K562 (cell line): ENCODE data around the gene LY6G6F. TPM values are rescaled to one million over a fixed set of nuclear protein-coding genes. Genes with fewer than 3 reads are reported as not detected.

Experiments used
- ATAC-seq: fragments of 200-7000 bp; cut with Tn5 transposase; 3 replicates; pipeline ENCODE4 v1.9.1; 2020; ENCODE audit warnings: moderate library complexity
- BruUV-seq: library from RNA; stranded (reverse); fragments of 400-500 nt; replicated peaks from 2 replicates; lab custom pipeline; 2021; lab: Mats Ljungman, UMichigan
- CTCF ChIA-PET: fragments of 300-600 bp; formaldehyde crosslinking; extraction: SDS; loops from one replicate; lab custom pipeline; 2021; ENCODE audit warnings: low intra/inter-chr PET ratio; lab: Yijun Ruan, JAX
- POLR2A ChIA-PET: fragments of 300-600, 350-650 bp; sonication (Branson Sonifier 250); formaldehyde crosslinking; extraction: SDS; loops from one replicate; lab custom pipeline; 2021; ENCODE audit warnings: antibody characterized with exemption, inconsistent platforms; lab: Yijun Ruan, JAX
- DNase-seq, 4 experiments: peaks; one replicate each; pipeline versions ENCODE4 v3.0.0 to v3.0.0-alpha.2; 2011 to 2018; ENCODE audit warnings: low spot score in 3 of 4, mixed read lengths in 3 of 4; ENCODE audit errors: extremely low read depth in 1 of 4
- FAIRE-seq: peaks from 2 replicates; lab custom pipeline; 2011; peaks lifted over from hg19 to GRCh38; lab: Jason Lieb, UNC
- H2AFZ ChIP-seq: 2 replicates; pipeline ENCODE4 v1.6.0; 2011; ENCODE audit warnings: low read depth, low read length, control low read depth, inconsistent platforms
- H3K27ac ChIP-seq: fragments of 200-600 bp; 3 replicates; pipeline ENCODE4 v1.8.0; 2011; ENCODE audit warnings: low read depth, mild to moderate bottlenecking, control low read depth, inconsistent platforms, low read length, moderate library complexity, mixed read lengths; ENCODE audit errors: extremely low read depth
- H3K27me3 ChIP-seq, 2 experiments: fragments of 300-600 bp in 1 of 2; 2 replicates in 1 of 2; 3 replicates in 1 of 2; pipeline versions ENCODE4 v1.6.0 to v1.8.0; 2011; ENCODE audit warnings: inconsistent platforms in 2 of 2, low read length in 2 of 2, mild to moderate bottlenecking in 1 of 2, mixed read lengths in 1 of 2, moderate library complexity in 1 of 2; ENCODE audit not compliant: control insufficient read depth in 2 of 2, insufficient read depth in 2 of 2
- H3K36me3 ChIP-seq: fragments of 300-600 bp; 3 replicates; pipeline ENCODE4 v1.8.0; 2011; ENCODE audit warnings: mild to moderate bottlenecking, low read length, inconsistent platforms; ENCODE audit not compliant: control insufficient read depth, insufficient read depth
- H3K4me1 ChIP-seq, 2 experiments: fragments of 200-600 bp in 1 of 2; replicated peaks in 1 of 2; 2 replicates in 1 of 2; 3 replicates in 1 of 2; pipeline versions ENCODE4 v1.5.1 to v1.8.0; 2011; ENCODE audit warnings: inconsistent platforms in 2 of 2, low read length in 2 of 2, mild to moderate bottlenecking in 1 of 2, mixed read lengths in 1 of 2, moderate library complexity in 1 of 2; ENCODE audit not compliant: control insufficient read depth in 2 of 2, insufficient read depth in 2 of 2
- H3K4me2 ChIP-seq: 2 replicates; pipeline ENCODE4 v1.6.1; 2011; ENCODE audit warnings: low read length, control low read depth, inconsistent platforms, mixed read lengths; ENCODE audit not compliant: insufficient read depth
- H3K4me3 ChIP-seq: fragments of 200-600 bp; sonication (generic), shearing (Covaris generic); 2 replicates; pipeline ENCODE4 v1.5.1; 2016; ENCODE audit warnings: control low read depth, inconsistent platforms
- H3K79me2 ChIP-seq: fragments of 200-600 bp; 3 replicates; pipeline ENCODE4 v1.8.0; 2011; ENCODE audit warnings: low read length, inconsistent platforms; ENCODE audit not compliant: control insufficient read depth, insufficient read depth
- H3K9ac ChIP-seq, 2 experiments: 2 replicates each; pipeline versions ENCODE4 v1.6.0 to v1.6.1; 2011; ENCODE audit warnings: low read depth in 2 of 2, low read length in 2 of 2, control low read depth in 1 of 2, inconsistent platforms in 1 of 2, mild to moderate bottlenecking in 1 of 2, mixed read lengths in 1 of 2; ENCODE audit not compliant: insufficient read depth in 1 of 2
- H3K9me1 ChIP-seq: one replicate; pipeline ENCODE4 v1.6.0; 2011; ENCODE audit warnings: inconsistent platforms, mild to moderate bottlenecking, low read length, moderate library complexity; ENCODE audit not compliant: control insufficient read depth, insufficient read depth
- H3K9me3 ChIP-seq: replicated peaks from 2 replicates; pipeline ENCODE4 v1.5.1; 2011; ENCODE audit warnings: low read depth, low read length, inconsistent platforms; ENCODE audit not compliant: control insufficient read depth, insufficient read depth
- H4K20me1 ChIP-seq: replicated peaks from 2 replicates; pipeline ENCODE4 v1.6.1; 2011; ENCODE audit warnings: low read length, inconsistent platforms, mixed read lengths; ENCODE audit not compliant: control insufficient read depth, insufficient read depth
- GTF2A2 ChIP-seq: IDR thresholded peaks from 2 replicates; pipeline ENCODE4 v1.6.1; 2016; ENCODE audit warnings: mild to moderate bottlenecking, missing genetic modification characterization, missing compliant biosample characterization
- KLF6 ChIP-seq: fragments of 250-450 bp; sonication (Bioruptor Pico); IDR thresholded peaks from 2 replicates; pipeline ENCODE4 v1.4.0; 2020; ENCODE audit warnings: mild to moderate bottlenecking, moderate library complexity, borderline replicate concordance
- NCOR1 ChIP-seq: fragments of 450-650 bp; IDR thresholded peaks from 2 replicates; pipeline ENCODE4 v1.6.1; 2016; ENCODE audit warnings: mild to moderate bottlenecking, moderate library complexity
- RBM22 ChIP-seq: fragments of 200-400 bp; formaldehyde crosslinking; IDR thresholded peaks from 2 replicates; pipeline ENCODE4 v1.6.1; 2018; ENCODE audit warnings: low read length, low read depth; ENCODE audit not compliant: poor library complexity, severe bottlenecking
- SMARCC2 ChIP-seq: fragments of 450-650 bp; IDR thresholded peaks from 2 replicates; pipeline ENCODE4 v1.6.1; 2017; ENCODE audit warnings: antibody characterized with exemption, moderate library complexity, mild to moderate bottlenecking, low read depth
- SPI1 ChIP-seq: IDR thresholded peaks from 2 replicates; pipeline ENCODE4 v1.6.1; 2011; ENCODE audit warnings: low read depth, low read length, control low read depth, borderline replicate concordance
- TEAD4 ChIP-seq, 2 experiments: sonication (generic) in 1 of 2; formaldehyde crosslinking in 1 of 2; IDR thresholded peaks; 2 replicates each; pipeline versions ENCODE4 v1.6.1 to v1.8.0; 2012 to 2022; ENCODE audit warnings: borderline replicate concordance in 1 of 2, inconsistent platforms in 1 of 2, low read length in 1 of 2, mild to moderate bottlenecking in 1 of 2, missing genetic modification reagents in 1 of 2
- THRA ChIP-seq: fragments of 450-650 bp; IDR thresholded peaks from 2 replicates; pipeline ENCODE4 v1.6.1; 2017; ENCODE audit warnings: mild to moderate bottlenecking, moderate library complexity
- ZNF224 ChIP-seq: sonication (generic); formaldehyde crosslinking; IDR thresholded peaks from 2 replicates; pipeline ENCODE4 v1.8.0; 2022; ENCODE audit warnings: mild to moderate bottlenecking, missing genetic modification reagents
- ZNF780A ChIP-seq: fragments of 250-450 bp; sonication (Bioruptor Pico); IDR thresholded peaks from 2 replicates; pipeline ENCODE4 v1.5.0; 2021; ENCODE audit warnings: mild to moderate bottlenecking
- WGBS: fragments of 100-300 bp; shearing (Covaris generic); methylation state at CpG from one replicate; pipeline ENCODE4 v1.1.6; 2016; ENCODE audit warnings: low coverage, mixed read lengths; ENCODE audit not compliant: insufficient coverage; ENCODE audit errors: missing lambda C conversion rate; 5-methylcytosine and 5-hydroxymethylcytosine counted together
- in situ Hi-C: fragments of 300-500 bp; cut with MboI; formaldehyde crosslinking; loops from 4 replicates; pipeline ENCODE4 v1.15.0; 2018; ENCODE audit warnings: inconsistent platforms, mixed read lengths
- intact Hi-C: fragments of 100-400 bp; cut with micrococcal nuclease; formaldehyde crosslinking; loops from 2 replicates; pipeline ENCODE4 v1.14.2; 2022
- polyA plus RNA-seq, 8 experiments: library from polyadenylated mRNA; depleted of rRNA in 4 of 8; stranded (reverse) in 5 of 8; unstranded in 3 of 8; fragments of >200 nt; fragmentation: Nextera tagmentation in 2 of 8; fragmentation: Illumina TruSeq in 1 of 8; extraction: Ambion mirVana in 2 of 8; extraction: Trizol in 1 of 8; gene quantifications; 2 replicates each; pipeline versions ENCODE4 v1.2.1 to v1.2.3, GENCODE V29; 2011 to 2014; ENCODE audit warnings: inconsistent platforms in 1 of 8, missing spikeins in 1 of 8
- total RNA-seq, 7 experiments: library from RNA; depleted of rRNA in 6 of 7; stranded (reverse); fragments of >200 nt in 6 of 7; fragmentation: Illumina TruSeq in 2 of 7; extraction: Trizol in 2 of 7; gene quantifications; 2 replicates each; pipeline versions ENCODE4 v1.2.1 to v1.2.3, GENCODE V29; 2011 to 2021; ENCODE audit warnings: low replicate concordance in 1 of 7
- TF ChIP-seq, protein P1 (sequence below), 3 experiments: fragments of 200-800 bp in 1 of 3; fragments of 250-450 bp in 1 of 3; fragments of 450-650 bp in 1 of 3; sonication (Bioruptor Pico) in 1 of 3; sonication (Bioruptor generic) in 1 of 3; formaldehyde crosslinking in 1 of 3; IDR thresholded peaks; 2 replicates each; pipeline versions ENCODE4 v1.6.1 to v1.8.0; 2016 to 2022; ENCODE audit warnings: mild to moderate bottlenecking in 2 of 3, missing genetic modification characterization in 2 of 3, missing compliant biosample characterization in 1 of 3, moderate library complexity in 1 of 3

LY6G6F gene
- total and polyA plus RNA-seq, 9 of the 15 experiments (the other 6 are each of a cell fraction or from before 2014, with no cell fraction given): 0.14 to 0.50 (median 0.28) TPM; not detected in 2

GRCh38 chr6:31658983-31659648, 47.5 kb upstream of the LY6G6F start (continued):
- peak; percentile 85 for TF ChIP-seq RBM22

DNA sequence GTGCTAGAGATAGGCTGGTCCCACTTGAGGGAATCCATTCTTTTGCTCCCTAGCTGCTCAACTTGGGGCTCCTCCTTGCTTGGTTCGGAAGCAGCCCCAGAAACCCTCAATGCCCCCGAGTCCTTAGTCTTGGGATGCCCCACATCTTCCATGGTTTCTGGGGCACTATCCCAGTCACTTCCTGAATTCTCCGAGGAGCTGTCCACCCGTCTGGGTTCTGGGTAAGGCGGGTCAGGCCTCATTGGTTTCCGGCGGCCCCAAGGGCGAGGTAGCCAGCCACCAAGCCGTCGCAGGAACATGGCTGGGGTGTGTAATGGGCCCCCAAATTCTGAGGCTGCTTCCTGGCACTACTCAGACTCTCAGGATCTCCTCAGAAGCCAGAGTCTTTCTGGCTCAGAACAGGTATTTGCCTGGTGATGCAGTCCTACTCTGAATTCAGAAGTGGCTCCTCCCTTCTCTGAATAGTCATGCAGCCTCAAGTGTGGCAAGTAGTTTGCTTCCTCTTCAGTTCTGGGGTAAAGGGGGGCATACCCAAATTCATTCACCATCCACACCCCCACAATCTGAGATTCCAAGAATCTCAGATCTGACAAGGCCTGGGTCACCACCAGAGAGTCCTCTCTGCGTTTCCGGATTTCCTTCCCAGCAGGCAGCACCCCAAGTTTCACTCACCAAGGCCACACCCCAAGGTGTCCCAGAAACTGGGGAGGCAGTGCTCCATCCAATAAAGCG, 46.9 kb upstream of the LY6G6F start:
- Histone ChIP-seq H3K27ac (peak overlapping the region; percentile 80), H2AFZ (peak overlapping the region; percentile 41), H3K4me3 (peak overlapping the region; percentile 52), H3K79me2 (peaks cover 82% of the 10 kb centered on the region), H3K4me1 (peaks cover 47 to 65% of the 10 kb centered on the region in 2 experiments), H3K4me2 (peak overlapping the region; percentile 98), H3K9ac (peak overlapping the region; percentile 80 to 93), H3K9me1 (no peaks in the 10 kb centered on the region), H4K20me1 (peaks cover 8% of the 10 kb centered on the region; the same call in 1 of the 2 replicates), H3K9me3 (no peaks in the 10 kb centered on the region), H3K27me3 (no peaks in the 10 kb centered on the region), H3K36me3 (peaks cover 66% of the 10 kb centered on the region)
- POLR2A ChIA-PET: interaction anchor here (0.6 to 9.8 kb wide), 40 partner anchors 7 to 1312 kb away, joined by 3 to 267 read pairs (median 4); partner anchors contain the start of genes ABHD16A, APOM, BAG6 and CLIC1
- 2% methylated on average over 13 of the region's 13 CpGs for WGBS
- peak; percentile 13 for ATAC-seq
- in situ Hi-C loops (loop anchor here (5.0 kb wide), 2 partner anchors 113 to 202 kb away; partner anchors contain the start of genes ATP6V1G2, NEU1 and NFKBIL1), intact Hi-C loops (loop anchor here (1.0 to 10.0 kb wide), 2 partner anchors 8 to 515 kb away; partner anchors contain the start of genes AGPAT1, BAG6 and RNF5)
- CTCF ChIA-PET: no interaction called here
- peak; percentile 15 for FAIRE-seq
- BruUV-seq: no TSS peak
- peak in 2 of 4 experiments; percentile 59 to 69 for DNase-seq
- TF ChIP-seq ZNF780A (CRISPR knock-in tag) (no peak), SPI1 (peak; percentile 92), KLF6 (CRISPR knock-in tag) (peak; percentile 69; the same call in 1 of the 2 replicates), NCOR1 (no peak), THRA (no peak), ZNF224 (CRISPR knock-in tag) (peak; percentile 83; the same call in 1 of the 2 replicates), SMARCC2 (0 out of 2 replicates have a peak, but pooled peaks have one; percentile 36), GTF2A2 (tag) (no peak), TEAD4 (IDR thresholded peaks at IDR 0.05; ENCODE audit: low read length) (no peak; the same call in none of the 2 replicates), TEAD4 (CRISPR knock-in tag; IDR thresholded peaks at IDR 0.05; ENCODE audit: borderline replicate concordance) (0 out of 2 replicates have a peak, but pooled peaks have one; percentile 12)
- TF ChIP-seq, protein P1, sequence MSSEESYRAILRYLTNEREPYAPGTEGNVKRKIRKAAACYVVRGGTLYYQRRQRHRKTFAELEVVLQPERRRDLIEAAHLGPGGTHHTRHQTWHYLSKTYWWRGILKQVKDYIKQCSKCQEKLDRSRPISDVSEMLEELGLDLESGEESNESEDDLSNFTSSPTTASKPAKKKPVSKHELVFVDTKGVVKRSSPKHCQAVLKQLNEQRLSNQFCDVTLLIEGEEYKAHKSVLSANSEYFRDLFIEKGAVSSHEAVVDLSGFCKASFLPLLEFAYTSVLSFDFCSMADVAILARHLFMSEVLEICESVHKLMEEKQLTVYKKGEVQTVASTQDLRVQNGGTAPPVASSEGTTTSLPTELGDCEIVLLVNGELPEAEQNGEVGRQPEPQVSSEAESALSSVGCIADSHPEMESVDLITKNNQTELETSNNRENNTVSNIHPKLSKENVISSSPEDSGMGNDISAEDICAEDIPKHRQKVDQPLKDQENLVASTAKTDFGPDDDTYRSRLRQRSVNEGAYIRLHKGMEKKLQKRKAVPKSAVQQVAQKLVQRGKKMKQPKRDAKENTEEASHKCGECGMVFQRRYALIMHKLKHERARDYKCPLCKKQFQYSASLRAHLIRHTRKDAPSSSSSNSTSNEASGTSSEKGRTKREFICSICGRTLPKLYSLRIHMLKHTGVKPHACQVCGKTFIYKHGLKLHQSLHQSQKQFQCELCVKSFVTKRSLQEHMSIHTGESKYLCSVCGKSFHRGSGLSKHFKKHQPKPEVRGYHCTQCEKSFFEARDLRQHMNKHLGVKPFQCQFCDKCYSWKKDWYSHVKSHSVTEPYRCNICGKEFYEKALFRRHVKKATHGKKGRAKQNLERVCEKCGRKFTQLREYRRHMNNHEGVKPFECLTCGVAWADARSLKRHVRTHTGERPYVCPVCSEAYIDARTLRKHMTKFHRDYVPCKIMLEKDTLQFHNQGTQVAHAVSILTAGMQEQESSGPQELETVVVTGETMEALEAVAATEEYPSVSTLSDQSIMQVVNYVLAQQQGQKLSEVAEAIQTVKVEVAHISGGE (CRISPR knock-in tag; IDR thresholded peaks at IDR 0.05): peak in 1 of 3 experiments; percentile 22; a peak in 1 of 6 replicates
